ENCODE data around the gene XYLB.
A peak's percentile ranks its signal among the peaks of the same experiment; 100 is the strongest.

DNA sequence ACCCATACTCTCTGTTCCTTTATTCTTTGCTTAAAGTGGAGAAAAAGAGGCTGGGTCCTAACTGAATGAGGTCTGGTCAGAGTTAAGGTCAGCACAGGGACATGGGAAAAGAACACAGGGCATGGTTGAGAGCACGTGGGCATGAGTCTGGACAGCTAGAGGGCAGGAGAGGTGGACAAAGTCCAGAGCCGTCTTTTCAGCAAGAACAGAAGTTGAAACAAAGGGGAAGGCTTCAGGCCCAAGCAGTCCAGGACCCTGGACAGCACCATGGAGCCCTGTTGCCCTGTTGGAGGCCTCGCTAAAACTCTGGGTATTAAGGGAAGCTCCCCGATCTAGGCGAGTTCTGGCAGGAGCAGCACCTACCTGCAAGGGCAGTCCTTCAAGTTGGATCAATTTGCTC is 50.7 kb downstream of the XYLB start:
- TF ChIP-seq, protein P1, sequence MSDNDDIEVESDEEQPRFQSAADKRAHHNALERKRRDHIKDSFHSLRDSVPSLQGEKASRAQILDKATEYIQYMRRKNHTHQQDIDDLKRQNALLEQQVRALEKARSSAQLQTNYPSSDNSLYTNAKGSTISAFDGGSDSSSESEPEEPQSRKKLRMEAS (IDR thresholded peaks at IDR 0.05): no peak
- TF ChIP-seq YY1 (IDR thresholded peaks at IDR 0.05; ENCODE audit: low read depth): no peak
- no peak for TF ChIP-seq EGR1 (IDR thresholded peaks at IDR 0.05)
- no peak for TF ChIP-seq TAF1 (IDR thresholded peaks at IDR 0.05; ENCODE audit: low read depth)
- TF ChIP-seq CEBPB (IDR thresholded peaks at IDR 0.05): no peak
- TF ChIP-seq TCF12 (IDR thresholded peaks at IDR 0.05; ENCODE audit: low read depth): no peak
- no peak for TF ChIP-seq CREB1 (IDR thresholded peaks at IDR 0.05; ENCODE audit: low read depth)
- TF ChIP-seq EP300 (IDR thresholded peaks at IDR 0.05; ENCODE audit: borderline replicate concordance): no peak
- TF ChIP-seq, protein P2, sequence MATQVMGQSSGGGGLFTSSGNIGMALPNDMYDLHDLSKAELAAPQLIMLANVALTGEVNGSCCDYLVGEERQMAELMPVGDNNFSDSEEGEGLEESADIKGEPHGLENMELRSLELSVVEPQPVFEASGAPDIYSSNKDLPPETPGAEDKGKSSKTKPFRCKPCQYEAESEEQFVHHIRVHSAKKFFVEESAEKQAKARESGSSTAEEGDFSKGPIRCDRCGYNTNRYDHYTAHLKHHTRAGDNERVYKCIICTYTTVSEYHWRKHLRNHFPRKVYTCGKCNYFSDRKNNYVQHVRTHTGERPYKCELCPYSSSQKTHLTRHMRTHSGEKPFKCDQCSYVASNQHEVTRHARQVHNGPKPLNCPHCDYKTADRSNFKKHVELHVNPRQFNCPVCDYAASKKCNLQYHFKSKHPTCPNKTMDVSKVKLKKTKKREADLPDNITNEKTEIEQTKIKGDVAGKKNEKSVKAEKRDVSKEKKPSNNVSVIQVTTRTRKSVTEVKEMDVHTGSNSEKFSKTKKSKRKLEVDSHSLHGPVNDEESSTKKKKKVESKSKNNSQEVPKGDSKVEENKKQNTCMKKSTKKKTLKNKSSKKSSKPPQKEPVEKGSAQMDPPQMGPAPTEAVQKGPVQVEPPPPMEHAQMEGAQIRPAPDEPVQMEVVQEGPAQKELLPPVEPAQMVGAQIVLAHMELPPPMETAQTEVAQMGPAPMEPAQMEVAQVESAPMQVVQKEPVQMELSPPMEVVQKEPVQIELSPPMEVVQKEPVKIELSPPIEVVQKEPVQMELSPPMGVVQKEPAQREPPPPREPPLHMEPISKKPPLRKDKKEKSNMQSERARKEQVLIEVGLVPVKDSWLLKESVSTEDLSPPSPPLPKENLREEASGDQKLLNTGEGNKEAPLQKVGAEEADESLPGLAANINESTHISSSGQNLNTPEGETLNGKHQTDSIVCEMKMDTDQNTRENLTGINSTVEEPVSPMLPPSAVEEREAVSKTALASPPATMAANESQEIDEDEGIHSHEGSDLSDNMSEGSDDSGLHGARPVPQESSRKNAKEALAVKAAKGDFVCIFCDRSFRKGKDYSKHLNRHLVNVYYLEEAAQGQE (IDR thresholded peaks at IDR 0.05; ENCODE audit: low read depth): peak; percentile 95
- no peak for TF ChIP-seq TEAD4 (IDR thresholded peaks at IDR 0.05)
- TF ChIP-seq RAD21 (IDR thresholded peaks at IDR 0.05; ENCODE audit: low read depth): no peak
- TF ChIP-seq FOXM1 (IDR thresholded peaks at IDR 0.05; ENCODE audit: borderline replicate concordance, low read depth): no peak

All from Ishikawa (cell line).